Ishikawa (cell line): ENCODE results near the gene SH3BGRL.

ENCODE experiments used
- CEBPB ChIP-seq: IDR thresholded peaks from 2 replicates; pipeline ENCODE4 v1.6.1; 2012
- CREB1 ChIP-seq: IDR thresholded peaks from 2 replicates; pipeline ENCODE4 v1.6.1; 2012; ENCODE audit warnings: low read depth
- EP300 ChIP-seq: IDR thresholded peaks from 2 replicates; pipeline ENCODE4 v1.6.1; 2012; ENCODE audit warnings: borderline replicate concordance
- FOXM1 ChIP-seq: IDR thresholded peaks from 2 replicates; pipeline ENCODE4 v1.6.1; 2012; ENCODE audit warnings: low read depth, borderline replicate concordance
- NFIC ChIP-seq: IDR thresholded peaks from 2 replicates; pipeline ENCODE4 v1.6.1; 2012
- RAD21 ChIP-seq: IDR thresholded peaks from 2 replicates; pipeline ENCODE4 v1.6.1; 2012; ENCODE audit warnings: low read depth
- TAF1 ChIP-seq: IDR thresholded peaks from 2 replicates; pipeline ENCODE4 v1.6.1; 2012; ENCODE audit warnings: low read depth, mild to moderate bottlenecking
- TCF12 ChIP-seq: IDR thresholded peaks from 2 replicates; pipeline ENCODE4 v1.6.1; 2012; ENCODE audit warnings: low read depth
- TEAD4 ChIP-seq: IDR thresholded peaks from 2 replicates; pipeline ENCODE4 v1.6.1; 2012
- USF1 ChIP-seq: IDR thresholded peaks from 2 replicates; pipeline ENCODE4 v1.6.1; 2012
- YY1 ChIP-seq: IDR thresholded peaks from 2 replicates; pipeline ENCODE4 v1.6.1; 2012; ENCODE audit warnings: low read depth
- ZBTB7A ChIP-seq: IDR thresholded peaks from 2 replicates; pipeline ENCODE4 v1.6.1; 2012; ENCODE audit warnings: low read depth
- TF ChIP-seq, protein P1 (sequence below): IDR thresholded peaks from 2 replicates; pipeline ENCODE4 v1.6.1; 2012
- TF ChIP-seq, protein P2 (sequence below): IDR thresholded peaks from 2 replicates; pipeline ENCODE4 v1.6.1; 2012; ENCODE audit warnings: low read depth, mild to moderate bottlenecking

GRCh38 chrX:81263059-81263458 lies 61.2 kb downstream of the SH3BGRL start:
- TF ChIP-seq RAD21 (no peak), FOXM1 (no peak), YY1 (no peak), EP300 (no peak), NFIC (no peak), TCF12 (no peak), ZBTB7A (no peak), CEBPB (no peak), USF1 (no peak), TAF1 (no peak), TEAD4 (no peak), CREB1 (no peak)
- TF ChIP-seq, protein P1, sequence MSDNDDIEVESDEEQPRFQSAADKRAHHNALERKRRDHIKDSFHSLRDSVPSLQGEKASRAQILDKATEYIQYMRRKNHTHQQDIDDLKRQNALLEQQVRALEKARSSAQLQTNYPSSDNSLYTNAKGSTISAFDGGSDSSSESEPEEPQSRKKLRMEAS = no peak
- TF ChIP-seq, protein P2, sequence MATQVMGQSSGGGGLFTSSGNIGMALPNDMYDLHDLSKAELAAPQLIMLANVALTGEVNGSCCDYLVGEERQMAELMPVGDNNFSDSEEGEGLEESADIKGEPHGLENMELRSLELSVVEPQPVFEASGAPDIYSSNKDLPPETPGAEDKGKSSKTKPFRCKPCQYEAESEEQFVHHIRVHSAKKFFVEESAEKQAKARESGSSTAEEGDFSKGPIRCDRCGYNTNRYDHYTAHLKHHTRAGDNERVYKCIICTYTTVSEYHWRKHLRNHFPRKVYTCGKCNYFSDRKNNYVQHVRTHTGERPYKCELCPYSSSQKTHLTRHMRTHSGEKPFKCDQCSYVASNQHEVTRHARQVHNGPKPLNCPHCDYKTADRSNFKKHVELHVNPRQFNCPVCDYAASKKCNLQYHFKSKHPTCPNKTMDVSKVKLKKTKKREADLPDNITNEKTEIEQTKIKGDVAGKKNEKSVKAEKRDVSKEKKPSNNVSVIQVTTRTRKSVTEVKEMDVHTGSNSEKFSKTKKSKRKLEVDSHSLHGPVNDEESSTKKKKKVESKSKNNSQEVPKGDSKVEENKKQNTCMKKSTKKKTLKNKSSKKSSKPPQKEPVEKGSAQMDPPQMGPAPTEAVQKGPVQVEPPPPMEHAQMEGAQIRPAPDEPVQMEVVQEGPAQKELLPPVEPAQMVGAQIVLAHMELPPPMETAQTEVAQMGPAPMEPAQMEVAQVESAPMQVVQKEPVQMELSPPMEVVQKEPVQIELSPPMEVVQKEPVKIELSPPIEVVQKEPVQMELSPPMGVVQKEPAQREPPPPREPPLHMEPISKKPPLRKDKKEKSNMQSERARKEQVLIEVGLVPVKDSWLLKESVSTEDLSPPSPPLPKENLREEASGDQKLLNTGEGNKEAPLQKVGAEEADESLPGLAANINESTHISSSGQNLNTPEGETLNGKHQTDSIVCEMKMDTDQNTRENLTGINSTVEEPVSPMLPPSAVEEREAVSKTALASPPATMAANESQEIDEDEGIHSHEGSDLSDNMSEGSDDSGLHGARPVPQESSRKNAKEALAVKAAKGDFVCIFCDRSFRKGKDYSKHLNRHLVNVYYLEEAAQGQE = no peak
